Parathyroid adenoma (tissue), 2 donors: ENCODE measurements around the gene GPALPP1.

Experiments used
- H2AFZ ChIP-seq: fragments of 300-600 bp; sonication (generic); one replicate; pipeline ENCODE4 v1.7.0; 2017; ENCODE audit warnings: antibody characterized with exemption, mild to moderate bottlenecking
- H3K27ac ChIP-seq: fragments of 300-600 bp; sonication (generic); one replicate; pipeline ENCODE4 v1.7.0; 2017
- H3K27me3 ChIP-seq: fragments of 300-600 bp; sonication (generic); one replicate; pipeline ENCODE4 v1.7.0; 2017; ENCODE audit warnings: low read length; ENCODE audit not compliant: control insufficient read depth, insufficient read depth
- H3K36me3 ChIP-seq: fragments of 300-600 bp; sonication (generic); one replicate; pipeline ENCODE4 v1.7.0; 2017; ENCODE audit warnings: low read length; ENCODE audit not compliant: control insufficient read depth, insufficient read depth
- H3K4me1 ChIP-seq: fragments of 300-600 bp; sonication (generic); one replicate; pipeline ENCODE4 v1.7.0; 2017; ENCODE audit warnings: control low read depth
- H3K4me2 ChIP-seq: fragments of 300-600 bp; sonication (generic); one replicate; pipeline ENCODE4 v1.7.0; 2017; ENCODE audit warnings: low read length
- H3K4me3 ChIP-seq: fragments of 300-600 bp; sonication (generic); one replicate; pipeline ENCODE4 v1.7.0; 2017; ENCODE audit warnings: low read depth, low read length
- H3K79me2 ChIP-seq: fragments of 300-600 bp; sonication (generic); one replicate; pipeline ENCODE4 v1.7.0; 2017; ENCODE audit warnings: control low read depth
- H3K9ac ChIP-seq: fragments of 300-600 bp; sonication (generic); one replicate; pipeline ENCODE4 v1.7.0; 2017; ENCODE audit warnings: mild to moderate bottlenecking
- H3K9me3 ChIP-seq: fragments of 300-600 bp; sonication (generic); one replicate; pipeline ENCODE4 v1.7.0; 2017; ENCODE audit warnings: low read length; ENCODE audit not compliant: control insufficient read depth
- CTCF ChIP-seq: fragments of 300-600 bp; sonication (generic); IDR thresholded peaks from one replicate; pipeline ENCODE4 v1.7.0; 2017; ENCODE audit warnings: antibody characterized with exemption, mild to moderate bottlenecking
- donor health status: primary hyperparathyroidism.

GPALPP1 gene

GRCh38 chr13:45036206-45036605 is 46.9 kb downstream of the GPALPP1 start:
- Histone ChIP-seq H3K27me3 (no peaks in the 10 kb centered on the region), H3K27ac (no peak overlapping the region), H3K4me1 (no peaks in the 10 kb centered on the region), H3K36me3 (no peaks in the 10 kb centered on the region), H3K79me2 (no peaks in the 10 kb centered on the region), H3K9me3 (no peaks in the 10 kb centered on the region), H2AFZ (no peak overlapping the region), H3K9ac (no peak overlapping the region), H3K4me2 (no peak overlapping the region), H3K4me3 (no peak overlapping the region)
- no peak for TF ChIP-seq CTCF

DNA sequence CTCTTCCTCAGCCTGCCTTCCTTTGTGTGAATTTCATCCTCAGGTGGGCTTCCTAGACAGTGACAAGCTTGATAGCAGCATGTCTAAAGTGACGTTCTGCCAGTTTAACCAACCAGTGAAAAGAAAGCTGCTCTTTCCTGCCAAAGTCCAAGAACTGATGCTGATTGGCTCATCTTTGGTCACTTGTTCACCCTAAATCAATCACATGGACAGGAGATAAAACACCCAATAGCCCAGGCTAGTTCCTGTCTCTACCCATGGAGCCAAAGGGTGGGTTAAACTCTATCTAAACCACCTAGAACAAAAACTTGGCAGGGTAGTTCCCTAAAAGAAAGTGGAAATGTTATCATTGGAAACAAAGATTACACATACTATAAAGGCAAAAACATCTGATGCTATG is 50.8 kb downstream of the GPALPP1 start:
- H3K27ac ChIP-seq = no peak overlapping the region
- TF ChIP-seq CTCF = no peak
- no peaks in the 10 kb centered on the region for H3K36me3 ChIP-seq
- no peaks in the 10 kb centered on the region for H3K4me1 ChIP-seq
- no peak overlapping the region for H3K9ac ChIP-seq
- no peak overlapping the region for H3K4me2 ChIP-seq
- H2AFZ ChIP-seq = no peak overlapping the region
- no peaks in the 10 kb centered on the region for H3K9me3 ChIP-seq
- H3K4me3 ChIP-seq = no peak overlapping the region
- H3K79me2 ChIP-seq = no peaks in the 10 kb centered on the region
- H3K27me3 ChIP-seq = no peaks in the 10 kb centered on the region

DNA sequence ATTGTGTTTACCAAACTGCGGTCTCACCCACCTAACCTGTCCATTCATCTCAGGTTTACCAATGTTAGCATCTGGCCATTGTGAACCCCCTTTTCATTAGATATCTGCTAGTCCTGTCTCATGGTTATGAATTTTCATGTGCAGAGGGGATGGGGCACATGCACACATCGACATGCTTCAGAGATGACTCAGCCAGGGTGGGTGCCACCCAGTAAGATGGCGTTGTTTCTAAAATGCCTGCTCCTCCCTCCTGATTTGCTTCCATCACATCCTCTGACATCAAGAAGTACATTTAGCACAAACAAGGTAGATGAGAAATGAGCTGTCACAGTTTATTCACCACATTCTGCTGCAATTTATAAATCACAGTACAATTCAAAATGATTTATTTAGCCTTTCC is 51.3 kb downstream of the GPALPP1 start:
- no peak overlapping the region for H3K4me3 ChIP-seq
- no peaks in the 10 kb centered on the region for H3K36me3 ChIP-seq
- no peak overlapping the region for H3K4me2 ChIP-seq
- TF ChIP-seq CTCF = no peak
- H2AFZ ChIP-seq = no peak overlapping the region
- no peak overlapping the region for H3K27ac ChIP-seq
- no peaks in the 10 kb centered on the region for H3K4me1 ChIP-seq
- no peaks in the 10 kb centered on the region for H3K9me3 ChIP-seq
- no peak overlapping the region for H3K9ac ChIP-seq
- H3K79me2 ChIP-seq = no peaks in the 10 kb centered on the region
- H3K27me3 ChIP-seq = no peaks in the 10 kb centered on the region

- H3K27me3 ChIP-seq = no peaks in the 10 kb centered on the region
- H3K79me2 ChIP-seq = no peaks in the 10 kb centered on the region
- no peak overlapping the region for H3K4me3 ChIP-seq
- H3K9me3 ChIP-seq = no peaks in the 10 kb centered on the region
- no peaks in the 10 kb centered on the region for H3K4me1 ChIP-seq
- TF ChIP-seq CTCF = no peak
- H3K27ac ChIP-seq = no peak overlapping the region
- H3K4me2 ChIP-seq = no peak overlapping the region
- no peaks in the 10 kb centered on the region for H3K36me3 ChIP-seq
- no peak overlapping the region for H2AFZ ChIP-seq
- H3K9ac ChIP-seq = no peak overlapping the region
Observed at GRCh38 chr13:45042539-45042938, 53.2 kb downstream of the GPALPP1 start.

DNA sequence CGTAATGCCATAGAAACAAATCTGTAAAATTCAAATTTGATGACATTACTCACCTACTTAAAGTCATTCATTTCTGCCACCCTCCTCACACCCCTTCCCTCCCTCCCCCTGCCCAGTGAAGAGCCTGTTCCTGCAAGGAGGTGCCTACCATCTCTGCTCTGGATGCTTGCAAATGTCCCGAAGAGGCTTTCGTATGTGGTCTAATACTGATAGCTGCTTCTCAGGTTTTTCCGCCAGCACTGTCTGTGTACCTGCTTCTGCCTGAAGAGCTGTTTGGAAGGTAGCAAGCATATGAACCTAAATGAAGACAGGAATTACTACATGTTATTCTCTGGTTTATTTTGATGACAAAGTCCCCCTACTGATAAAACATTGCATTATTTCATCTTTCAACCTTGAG is 57.1 kb downstream of the GPALPP1 start:
- TF ChIP-seq CTCF = no peak
- H2AFZ ChIP-seq = peak overlapping the region; percentile 77
- H3K27me3 ChIP-seq = no peaks in the 10 kb centered on the region
- H3K9me3 ChIP-seq = no peaks in the 10 kb centered on the region
- H3K36me3 ChIP-seq = no peaks in the 10 kb centered on the region
- no peak overlapping the region for H3K9ac ChIP-seq
- no peak overlapping the region for H3K4me2 ChIP-seq
- no peaks in the 10 kb centered on the region for H3K79me2 ChIP-seq
- H3K27ac ChIP-seq = no peak overlapping the region
- H3K4me3 ChIP-seq = no peak overlapping the region
- H3K4me1 ChIP-seq = no peaks in the 10 kb centered on the region
